ENCODE measurements around the gene ZNF496.
"Not testable (repeated sequence)": the region's sequence is repeated elsewhere in the genome, so short reads cannot be mapped to it uniquely, and the experiment has no call there.

ZNF496 gene

DNA sequence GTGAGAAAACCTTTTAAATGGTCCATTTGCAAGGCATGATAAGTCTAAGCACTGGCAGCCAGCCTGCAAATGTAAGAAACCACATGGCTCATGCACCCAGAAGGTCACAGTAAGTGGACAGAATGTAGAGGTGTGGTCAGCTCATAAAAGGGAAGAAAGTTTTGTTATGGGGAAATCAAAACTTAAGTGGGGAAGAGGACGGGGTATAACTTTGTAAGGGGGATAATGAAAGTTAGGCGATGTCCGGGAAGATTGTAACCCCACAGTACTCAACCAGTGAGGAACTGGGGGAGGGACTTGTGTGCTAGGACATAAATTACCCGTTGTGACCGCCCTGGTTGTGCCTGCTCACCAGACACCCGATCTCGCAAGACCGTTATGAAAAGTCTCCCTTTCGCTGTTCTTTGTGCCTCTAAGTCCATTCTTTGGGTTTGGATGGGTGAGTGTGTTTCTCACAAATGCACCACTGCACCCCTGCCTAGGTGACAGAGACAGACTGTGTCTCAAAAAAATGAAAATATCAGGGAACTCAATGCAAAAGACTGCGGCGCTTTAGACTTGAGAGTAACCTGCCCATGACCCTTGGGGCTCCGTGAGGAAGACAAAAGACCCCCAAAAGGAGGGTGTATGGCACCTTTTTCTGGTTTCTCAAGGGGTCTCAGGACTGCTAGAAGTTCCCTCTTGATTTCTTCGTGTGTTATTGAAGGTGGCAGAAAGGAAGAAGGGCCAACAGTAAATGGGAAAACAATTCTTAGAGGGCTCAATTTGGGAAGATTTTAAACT, 28.6 kb upstream of the ZNF496 start:
- in situ Hi-C loops (cut with MboI; ENCODE audit: low sequenced_read_pairs), result no loop called here

DNA sequence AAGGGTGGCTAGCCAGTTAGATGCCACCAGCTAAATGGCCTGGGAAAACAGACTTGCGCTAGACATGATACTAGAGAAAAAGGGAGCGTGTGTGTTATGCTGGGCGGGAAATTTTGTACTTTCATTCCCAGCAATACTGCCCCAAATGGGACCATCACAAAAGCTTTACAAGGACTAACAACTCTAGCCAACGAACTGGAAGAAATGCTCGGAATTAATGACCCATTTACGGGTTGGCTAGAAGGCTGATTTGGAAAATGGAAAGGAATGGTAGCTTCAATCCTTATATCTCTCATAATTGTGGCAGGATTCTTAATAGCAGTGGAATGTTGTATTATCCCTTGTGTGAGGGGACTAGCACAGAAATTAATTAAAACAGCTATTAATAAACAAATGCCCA, 27.9 kb upstream of the ZNF496 start:
- in situ Hi-C loops (cut with MboI; ENCODE audit: low sequenced_read_pairs), result no loop called here

DNA sequence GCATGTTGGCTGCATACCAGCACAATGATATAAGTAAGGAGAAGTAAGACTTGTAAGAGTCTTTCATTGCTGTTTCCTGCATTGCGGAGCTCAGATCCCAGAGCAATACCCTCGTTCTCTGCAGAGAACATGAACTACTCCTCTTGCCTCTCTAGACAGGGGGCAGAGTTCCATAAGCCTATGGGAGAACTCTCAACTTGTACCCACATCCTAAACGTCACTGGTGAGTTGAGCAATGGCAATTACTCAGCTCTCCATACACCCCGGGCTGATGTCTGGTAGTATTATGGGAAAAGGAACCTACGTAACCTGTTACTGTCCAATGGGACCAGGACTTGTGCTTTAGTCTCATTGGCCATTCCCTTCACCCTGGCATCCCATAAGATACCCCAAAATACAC, 27.3 kb upstream of the ZNF496 start:
- in situ Hi-C loops (cut with MboI; ENCODE audit: low sequenced_read_pairs), result no loop called here

DNA sequence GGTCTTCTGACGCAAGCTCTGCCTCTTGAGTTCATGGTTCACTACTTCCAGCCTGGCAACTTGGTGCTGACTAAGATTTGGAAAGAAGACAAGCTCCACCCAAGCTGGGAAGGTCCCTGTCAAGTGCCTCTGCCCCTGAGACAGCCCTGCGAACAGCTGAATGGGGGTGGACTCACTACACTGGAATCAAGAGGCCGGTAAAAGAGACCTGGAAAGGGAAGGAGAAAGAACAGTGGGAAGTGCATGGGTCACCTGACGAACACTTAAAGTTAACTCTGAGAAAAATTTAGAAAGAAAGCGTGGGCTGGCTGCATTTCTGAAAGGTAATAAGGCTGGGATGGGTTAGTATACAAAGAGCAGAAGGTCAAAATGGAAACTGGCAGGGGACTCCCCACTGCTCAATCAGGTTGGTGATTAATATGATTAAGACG, 26.1 kb upstream of the ZNF496 start:
- in situ Hi-C loops (cut with MboI; ENCODE audit: low sequenced_read_pairs), result no loop called here

DNA sequence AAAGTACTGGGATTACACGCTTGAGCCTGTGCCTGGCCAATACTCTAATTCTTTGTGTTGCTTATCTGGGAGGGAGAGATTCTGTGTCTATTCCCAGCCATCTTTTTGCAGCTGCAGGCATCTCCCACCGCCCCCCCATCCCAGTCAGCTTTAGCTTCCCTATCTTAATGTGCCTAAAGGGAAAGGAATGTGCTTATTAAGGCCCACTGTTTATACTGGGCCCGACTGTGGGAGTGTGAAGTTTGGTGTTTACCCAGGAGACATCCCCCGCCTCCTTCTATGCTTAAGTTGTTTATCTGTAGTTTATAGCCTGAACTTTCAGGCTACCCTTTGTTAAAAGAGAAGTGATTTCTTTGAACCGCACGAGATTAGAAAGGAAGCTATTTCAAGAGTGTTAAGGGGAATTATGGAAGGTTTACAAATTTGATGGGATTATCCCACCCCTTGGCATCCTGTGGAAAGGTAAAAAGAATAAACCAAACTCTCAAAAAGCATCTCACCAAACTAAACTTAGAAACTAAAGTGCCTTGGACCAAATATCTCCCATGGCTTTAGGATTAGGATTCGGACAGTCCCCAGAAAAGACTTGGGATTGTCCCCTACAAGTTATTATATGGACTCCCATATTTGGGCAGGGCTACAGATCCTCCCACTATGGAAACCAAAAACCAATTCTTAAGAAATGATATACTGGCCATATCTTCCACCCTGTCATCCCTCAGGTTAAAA, 25.5 kb upstream of the ZNF496 start:
- in situ Hi-C loops (cut with MboI; ENCODE audit: low sequenced_read_pairs), result no loop called here

- in situ Hi-C loops (cut with MboI; ENCODE audit: low sequenced_read_pairs), result not testable (repeated sequence)
Observed at GRCh38 chr1:247355160-247355559, 23.5 kb upstream of the ZNF496 start.

GRCh38 chr1:247352175-247352574, 20.5 kb upstream of the ZNF496 start:
- in situ Hi-C loops (cut with MboI; ENCODE audit: low sequenced_read_pairs), result no loop called here

DNA sequence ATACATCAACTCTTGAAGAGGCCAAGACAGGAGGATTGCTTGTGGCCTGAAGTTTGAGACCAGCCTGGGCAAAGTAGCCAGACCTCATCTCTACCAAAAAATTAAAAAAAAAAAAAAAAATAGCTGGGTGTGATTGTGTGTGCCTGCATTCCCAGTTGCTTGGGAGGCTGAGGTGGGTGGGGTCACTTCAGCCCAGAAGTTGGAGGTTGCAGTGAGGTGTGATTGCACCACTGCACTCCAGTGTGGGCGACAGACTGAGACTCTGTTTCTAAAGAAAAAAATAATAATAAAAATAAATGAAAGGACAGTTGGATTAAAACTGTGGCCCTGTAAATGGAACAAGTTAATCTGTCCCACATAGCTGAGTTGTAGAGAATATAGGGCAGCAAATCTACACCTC, 18.9 kb upstream of the ZNF496 start:
- in situ Hi-C loops (cut with MboI; ENCODE audit: low sequenced_read_pairs), result no loop called here

GRCh38 chr1:247347477-247348222, 16.0 kb upstream of the ZNF496 start:
- in situ Hi-C loops (cut with MboI; ENCODE audit: low sequenced_read_pairs), result no loop called here

GRCh38 chr1:247345881-247346280, 14.2 kb upstream of the ZNF496 start:
- in situ Hi-C loops (cut with MboI; ENCODE audit: low sequenced_read_pairs), result no loop called here

- in situ Hi-C loops (cut with MboI; ENCODE audit: low sequenced_read_pairs), result no loop called here
Observed at GRCh38 chr1:247343801-247344200, 12.1 kb upstream of the ZNF496 start.

DNA sequence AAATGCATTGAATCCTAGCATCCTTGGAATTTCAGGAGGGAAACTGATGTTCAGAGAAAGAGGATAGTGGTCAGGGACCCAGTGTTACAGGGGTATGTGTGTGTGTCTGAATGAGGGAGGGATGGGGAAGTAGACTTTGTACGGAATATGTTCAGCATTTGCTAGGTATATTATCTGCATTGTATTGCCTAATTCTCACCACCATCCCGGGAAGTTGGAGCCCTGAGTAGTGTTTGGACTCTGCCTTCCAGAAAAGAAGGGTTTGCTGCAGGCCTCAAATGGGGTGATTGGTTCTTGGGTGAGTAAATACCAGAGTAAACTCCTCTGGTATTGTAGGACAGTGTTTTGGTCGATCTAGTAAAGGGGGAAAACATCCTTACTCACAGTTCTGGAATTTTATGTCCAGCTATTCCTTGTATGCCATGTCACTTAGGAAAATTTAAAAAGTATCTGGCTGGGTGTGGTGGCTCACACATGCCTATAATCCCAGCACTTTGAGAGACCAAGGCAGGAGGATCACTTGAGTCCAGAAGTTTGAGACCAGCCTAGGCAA, 7.1 kb upstream of the ZNF496 start:
- in situ Hi-C loops (cut with MboI; ENCODE audit: low sequenced_read_pairs), result no loop called here

DNA sequence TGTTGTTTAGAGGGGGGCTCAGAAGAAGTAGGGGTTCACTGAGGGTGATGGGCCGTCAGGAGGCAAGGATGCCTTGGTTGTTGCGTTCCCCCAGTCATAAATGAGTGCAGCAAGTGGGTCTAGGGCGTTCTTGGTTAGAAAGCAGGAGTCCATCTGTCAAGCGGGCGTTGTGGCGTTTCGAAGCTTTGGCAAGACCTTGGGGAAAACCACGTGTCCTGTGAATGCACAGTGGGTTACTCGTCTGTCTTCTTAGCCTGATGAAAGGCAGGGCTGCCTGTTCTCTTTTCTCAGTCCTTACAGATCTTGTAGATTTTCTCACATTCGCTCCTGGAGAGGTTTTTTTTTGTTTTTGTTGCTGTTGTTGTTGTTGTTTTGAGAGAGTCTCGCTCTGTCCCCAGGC, 6.3 kb upstream of the ZNF496 start:
- in situ Hi-C loops (cut with MboI; ENCODE audit: low sequenced_read_pairs), result no loop called here

GRCh38 chr1:247337250-247337746, 5.6 kb upstream of the ZNF496 start:
- in situ Hi-C loops (cut with MboI; ENCODE audit: low sequenced_read_pairs), result no loop called here

GRCh38 chr1:247336390-247336789, 4.7 kb upstream of the ZNF496 start:
- in situ Hi-C loops (cut with MboI; ENCODE audit: low sequenced_read_pairs), result no loop called here

DNA sequence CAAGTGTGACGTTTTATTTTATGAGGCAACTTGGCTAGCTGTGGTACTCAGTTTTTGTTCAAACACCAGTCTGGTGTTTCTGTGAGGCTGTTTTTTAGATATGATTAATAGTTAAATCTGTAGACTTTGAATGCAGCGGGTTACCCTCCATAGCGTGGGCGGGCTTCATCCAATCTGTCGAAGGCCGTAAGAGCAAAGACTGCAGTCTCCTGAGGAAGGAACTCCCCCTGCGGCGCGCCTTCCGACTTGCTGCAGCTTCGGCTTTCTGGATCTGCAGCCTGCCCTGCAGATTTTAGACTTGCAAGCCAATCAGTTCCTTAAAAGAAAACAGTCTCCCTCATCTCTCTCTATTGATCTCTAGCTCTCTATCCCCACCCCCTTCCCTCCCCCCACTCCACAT, 4.2 kb upstream of the ZNF496 start:
- in situ Hi-C loops (cut with MboI; ENCODE audit: low sequenced_read_pairs), result no loop called here

DNA sequence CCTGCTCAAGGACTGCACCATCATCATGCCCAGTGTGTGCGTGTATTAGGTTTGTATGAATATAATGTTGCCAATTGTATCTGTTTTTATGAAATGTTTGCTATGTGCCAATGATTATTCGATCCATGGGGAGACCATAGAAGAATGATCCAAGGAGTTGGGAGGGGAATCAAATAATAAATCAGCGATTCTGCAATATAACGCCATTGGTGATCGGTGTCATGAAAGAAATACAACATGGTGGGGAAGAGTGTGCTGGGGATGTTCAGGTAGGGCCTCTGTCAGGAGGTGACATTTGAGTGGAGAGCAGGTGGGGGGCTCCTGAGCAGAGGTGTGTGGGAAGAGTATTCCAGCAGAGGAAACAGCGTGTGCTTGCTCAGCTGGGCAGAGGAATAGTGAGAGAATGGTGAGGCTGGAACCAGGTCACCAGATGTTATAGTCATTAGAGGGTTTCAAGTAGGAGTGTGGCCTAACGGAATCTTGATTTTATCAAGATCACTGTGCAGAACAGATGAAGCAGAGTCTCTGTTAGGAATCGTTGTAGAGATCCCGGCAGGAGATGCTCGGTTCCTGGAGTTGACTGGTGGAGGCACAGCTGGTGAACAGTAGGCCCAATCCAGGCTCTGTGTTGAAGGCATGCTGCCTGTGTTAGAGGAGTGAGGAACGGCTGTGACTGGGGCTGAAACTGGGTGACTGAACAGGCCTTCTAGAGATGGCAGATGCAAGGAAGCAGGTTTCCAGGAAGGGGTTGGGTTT, 2.9 kb upstream of the ZNF496 start:
- in situ Hi-C loops (cut with MboI; ENCODE audit: low sequenced_read_pairs), result no loop called here

DNA sequence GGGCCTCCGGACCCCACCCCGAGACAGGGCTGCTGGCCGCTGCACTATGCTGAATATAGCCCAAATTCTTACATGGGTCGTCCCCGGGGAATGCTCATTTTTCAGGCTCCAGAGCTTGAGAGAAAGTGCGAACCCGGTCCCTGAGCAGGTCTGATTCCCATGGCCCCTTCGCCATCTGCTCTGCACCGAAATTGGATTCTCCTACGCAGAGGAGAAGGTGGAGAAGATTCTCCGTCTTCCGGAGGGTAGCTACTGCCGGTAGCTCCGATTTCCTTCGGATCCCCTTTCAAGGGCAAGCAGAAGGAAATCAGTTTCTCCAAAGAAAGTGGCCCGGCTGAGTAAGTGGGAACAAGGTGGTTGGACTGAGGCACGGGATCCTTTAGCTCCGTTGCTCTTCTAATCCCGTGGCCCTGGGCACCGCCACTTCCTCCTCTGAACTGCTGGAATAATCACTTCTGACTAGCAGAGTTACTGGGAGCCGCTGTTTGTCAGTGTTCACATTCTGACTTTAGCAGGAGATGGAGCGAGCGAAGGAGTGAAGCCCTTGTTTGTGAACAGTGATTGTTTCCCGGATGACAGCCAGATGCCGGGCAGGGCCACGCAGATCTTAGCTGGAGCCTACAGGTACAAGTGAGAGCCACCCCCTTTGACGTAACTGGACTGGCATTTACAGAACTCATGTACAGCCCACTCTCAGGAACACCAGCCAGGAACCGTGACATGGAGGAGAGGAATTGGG, 1.1 kb upstream of the ZNF496 start:
- in situ Hi-C loops (cut with MboI; ENCODE audit: low sequenced_read_pairs), result no loop called here

- in situ Hi-C loops (cut with MboI; ENCODE audit: low sequenced_read_pairs), result no loop called here
Observed at GRCh38 chr1:247332215-247332622, 552 bp upstream of the ZNF496 start.

- in situ Hi-C loops (cut with MboI; ENCODE audit: low sequenced_read_pairs), result no loop called here
Observed at GRCh38 chr1:247331172-247331524, 519 bp downstream of the ZNF496 start.

Data from HL-60/S4 treated with phorbol 12-myristate 13-acetate at 8.2 ng/mL for 4 days and 3 days (cell line).